Activated CD4-positive, CD25-positive, alpha-beta regulatory T cell treated with anti-CD3 and anti-CD28 coated beads, Interleukin-2, amount 50 U/mL, for 24 hours (primary cell): Measurements from ENCODE around the gene RBM10.

Experiments
- ATAC-seq, 2 donors: fragments of 150-1000 bp; cut with Tn5 transposase; one replicate each; pipeline ENCODE4 v1.10.0; 2021; ENCODE audit warnings: mild to moderate bottlenecking in 1 of 2, moderate library complexity in 1 of 2

The RBM10 gene

DNA sequence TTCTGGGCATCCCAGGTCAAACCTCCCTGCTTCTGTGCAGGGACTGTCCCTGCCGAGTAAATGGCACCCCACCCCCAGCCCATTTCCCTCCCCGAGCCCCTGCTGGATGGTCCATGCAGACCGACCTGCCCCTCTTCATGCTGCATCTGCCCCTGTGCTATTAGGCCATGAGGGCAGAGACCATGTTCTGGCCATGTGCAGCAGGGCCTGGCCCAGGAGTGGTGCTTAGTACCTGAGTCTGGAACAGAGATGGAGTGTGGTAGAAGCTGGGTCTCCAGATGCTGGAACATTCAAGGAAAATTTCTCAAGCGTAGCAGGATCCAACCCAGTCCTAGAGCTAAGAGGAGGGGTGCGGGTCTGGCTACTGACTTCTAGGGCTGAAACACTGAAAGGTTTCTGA lies 33.3 kb downstream of the RBM10 start:
- ATAC-seq: no peak

DNA sequence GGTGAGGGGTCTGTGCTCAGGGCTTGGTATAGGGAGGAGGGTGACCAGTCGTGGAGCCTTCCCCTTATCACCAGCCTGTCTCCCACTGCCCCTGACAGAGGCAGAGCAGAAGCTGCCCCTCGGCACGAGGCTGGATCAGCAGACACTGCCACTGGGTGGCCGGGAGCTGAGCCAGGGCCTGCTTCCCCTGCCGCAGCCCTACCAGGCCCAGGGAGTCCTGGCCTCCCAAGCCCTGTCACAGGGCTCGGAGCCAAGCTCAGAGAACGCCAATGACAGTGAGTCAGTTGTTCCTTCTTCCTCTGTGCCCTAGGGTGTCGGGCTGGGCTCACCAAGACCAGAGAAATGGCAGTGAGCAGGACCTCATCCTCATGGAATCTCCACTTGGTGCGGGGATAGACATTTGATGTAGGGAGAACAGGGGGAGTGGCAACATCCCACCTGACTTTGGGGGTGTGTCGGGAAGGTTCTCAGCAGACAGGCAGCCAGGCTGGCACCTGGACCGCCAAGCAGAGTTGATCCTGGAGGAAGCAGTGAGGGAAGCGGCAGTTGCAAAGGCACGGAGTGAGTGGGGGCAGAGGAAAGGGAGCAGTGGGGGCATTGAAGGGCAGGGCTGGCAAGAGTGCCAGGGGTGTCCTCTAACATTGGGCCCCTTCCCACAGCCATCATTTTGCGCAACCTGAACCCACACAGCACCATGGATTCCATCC lies 34.4 kb downstream of the RBM10 start:
- no peak for ATAC-seq

DNA sequence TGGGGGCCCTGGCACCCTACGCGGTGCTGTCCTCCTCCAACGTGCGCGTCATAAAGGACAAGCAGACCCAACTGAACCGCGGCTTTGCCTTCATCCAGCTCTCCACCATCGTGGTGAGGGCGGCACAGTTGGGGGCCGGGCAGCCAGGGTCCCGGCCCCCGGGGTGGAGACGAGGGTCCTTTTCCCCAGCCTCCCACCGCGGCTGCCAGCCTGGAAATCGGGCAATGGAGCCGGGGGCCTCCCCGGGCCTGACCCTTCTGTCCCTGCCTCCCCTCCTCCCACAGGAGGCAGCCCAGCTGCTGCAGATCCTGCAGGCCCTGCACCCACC lies 34.9 kb downstream of the RBM10 start:
- ATAC-seq: no peak

DNA sequence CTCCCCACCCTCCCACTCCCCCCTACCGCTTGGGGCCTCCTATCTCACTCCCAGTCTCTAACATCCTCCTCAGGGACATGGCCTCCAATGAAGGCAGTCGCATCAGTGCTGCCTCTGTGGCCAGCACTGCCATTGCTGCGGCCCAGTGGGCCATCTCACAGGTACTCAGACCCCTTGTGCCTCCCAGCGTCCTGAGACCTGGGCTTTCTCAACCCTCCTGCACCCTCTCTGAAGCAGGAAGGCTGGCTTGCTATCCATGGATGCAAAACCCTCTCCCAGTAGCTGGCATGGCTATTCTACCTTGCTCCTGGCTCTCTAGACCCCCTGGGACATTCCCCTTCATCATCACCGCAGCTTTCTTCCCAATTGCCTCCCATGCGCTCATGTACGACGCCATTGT lies 35.3 kb downstream of the RBM10 start:
- ATAC-seq: no peak

DNA sequence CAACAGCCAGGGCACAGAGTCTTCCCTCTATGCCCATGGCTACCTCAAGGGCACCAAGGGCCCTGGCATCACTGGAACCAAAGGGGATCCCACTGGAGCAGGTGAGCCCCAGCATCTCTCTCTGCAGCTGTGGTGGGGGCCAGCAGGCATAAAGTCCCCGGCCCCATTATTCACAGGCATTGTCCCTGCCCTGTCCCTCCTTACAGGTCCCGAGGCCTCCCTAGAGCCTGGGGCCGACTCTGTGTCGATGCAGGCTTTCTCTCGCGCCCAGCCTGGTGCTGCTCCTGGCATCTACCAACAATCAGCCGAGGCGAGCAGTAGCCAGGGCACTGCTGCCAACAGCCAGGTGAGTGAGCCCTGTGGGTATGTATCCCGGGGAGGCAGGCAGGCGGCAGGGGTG lies 36.3 kb downstream of the RBM10 start:
- ATAC-seq: no peak

DNA sequence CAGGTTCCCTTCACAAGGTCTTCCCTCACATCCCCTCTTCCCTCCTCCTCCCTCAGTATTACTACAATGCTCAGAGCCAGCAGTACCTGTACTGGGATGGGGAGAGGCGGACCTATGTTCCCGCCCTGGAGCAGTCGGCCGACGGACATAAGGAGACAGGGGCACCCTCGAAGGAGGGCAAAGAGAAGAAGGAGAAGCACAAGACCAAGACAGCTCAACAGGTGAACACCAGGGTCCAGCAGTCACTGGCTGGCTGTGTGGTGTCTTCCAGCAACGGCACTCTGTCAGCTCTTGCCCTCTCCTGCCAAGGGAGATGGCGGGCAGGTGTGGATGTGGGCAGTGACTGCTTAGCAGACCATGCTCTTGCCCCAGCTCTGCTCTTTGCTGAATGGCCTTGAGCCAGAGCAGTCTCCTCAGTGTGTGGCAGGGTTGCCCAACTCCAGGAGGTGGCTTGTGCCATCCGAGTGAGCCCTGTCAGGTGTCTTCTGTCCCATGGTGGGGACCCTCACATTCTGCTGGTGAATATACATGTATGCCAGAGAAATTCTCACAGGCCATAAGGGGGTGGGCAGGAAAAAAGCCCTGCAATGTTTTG lies 37.2 kb downstream of the RBM10 start:
- no peak for ATAC-seq

DNA sequence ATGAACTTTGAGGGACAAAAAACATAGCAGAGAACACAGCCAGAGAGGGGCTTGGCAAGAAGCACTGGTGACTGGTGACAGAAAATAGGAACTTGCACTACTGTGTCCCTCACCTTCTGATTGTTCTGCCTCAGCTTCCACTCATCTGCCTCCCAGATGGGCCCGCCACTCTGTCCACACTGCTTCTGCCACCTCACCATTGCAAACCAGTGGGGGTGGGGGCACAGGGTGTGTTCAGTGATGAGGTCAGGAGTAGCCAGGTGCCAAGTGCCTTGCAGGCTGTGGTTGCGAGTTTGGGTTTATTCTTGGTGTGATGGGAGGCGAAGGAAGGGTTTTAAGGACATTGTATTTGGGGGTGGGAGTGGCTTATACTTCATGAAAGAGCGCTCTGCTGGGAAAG lies 39.5 kb downstream of the RBM10 start:
- no peak for ATAC-seq

DNA sequence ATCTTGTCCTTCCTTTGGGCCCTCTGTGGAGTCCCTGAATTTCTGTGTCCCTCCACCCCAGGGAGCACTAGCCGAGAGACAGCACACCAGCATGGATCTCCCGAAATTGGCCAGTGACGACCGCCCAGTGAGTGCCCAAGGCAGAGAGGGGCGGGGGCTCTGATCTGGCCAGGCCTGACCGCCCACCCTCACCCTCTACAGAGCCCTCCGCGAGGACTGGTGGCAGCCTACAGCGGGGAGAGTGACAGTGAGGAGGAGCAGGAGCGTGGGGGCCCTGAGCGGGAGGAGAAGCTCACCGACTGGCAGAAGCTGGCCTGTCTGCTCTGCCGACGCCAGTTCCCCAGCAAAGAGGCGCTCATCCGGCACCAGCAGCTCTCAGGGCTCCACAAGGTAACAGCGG lies 40.2 kb downstream of the RBM10 start:
- ATAC-seq: no peak

DNA sequence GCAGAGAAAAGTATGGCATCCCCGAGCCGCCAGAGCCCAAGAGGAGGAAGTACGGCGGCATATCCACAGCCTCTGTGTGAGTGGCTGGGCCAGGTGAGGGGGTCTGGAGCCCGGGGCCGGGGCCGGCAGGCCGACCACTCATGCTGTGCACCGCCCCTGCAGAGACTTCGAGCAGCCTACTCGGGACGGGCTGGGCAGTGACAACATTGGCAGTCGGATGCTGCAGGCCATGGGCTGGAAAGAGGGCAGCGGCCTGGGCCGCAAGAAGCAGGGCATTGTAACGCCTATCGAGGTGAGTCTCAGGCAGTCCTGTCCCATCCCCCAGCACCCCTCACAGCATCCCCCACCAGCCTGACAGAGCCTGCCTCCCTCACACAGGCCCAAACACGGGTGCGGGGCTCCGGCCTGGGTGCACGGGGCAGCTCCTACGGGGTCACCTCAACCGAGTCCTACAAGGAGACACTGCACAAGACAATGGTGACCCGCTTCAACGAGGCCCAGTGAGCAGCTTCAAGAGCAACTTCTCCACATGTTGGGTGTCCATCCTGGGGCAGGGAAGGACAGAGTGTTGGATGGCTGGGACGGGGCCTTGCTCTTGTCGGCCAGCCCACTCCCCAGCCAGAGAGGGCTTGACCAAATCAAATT lies 41.2 kb downstream of the RBM10 start:
- ATAC-seq: no peak

DNA sequence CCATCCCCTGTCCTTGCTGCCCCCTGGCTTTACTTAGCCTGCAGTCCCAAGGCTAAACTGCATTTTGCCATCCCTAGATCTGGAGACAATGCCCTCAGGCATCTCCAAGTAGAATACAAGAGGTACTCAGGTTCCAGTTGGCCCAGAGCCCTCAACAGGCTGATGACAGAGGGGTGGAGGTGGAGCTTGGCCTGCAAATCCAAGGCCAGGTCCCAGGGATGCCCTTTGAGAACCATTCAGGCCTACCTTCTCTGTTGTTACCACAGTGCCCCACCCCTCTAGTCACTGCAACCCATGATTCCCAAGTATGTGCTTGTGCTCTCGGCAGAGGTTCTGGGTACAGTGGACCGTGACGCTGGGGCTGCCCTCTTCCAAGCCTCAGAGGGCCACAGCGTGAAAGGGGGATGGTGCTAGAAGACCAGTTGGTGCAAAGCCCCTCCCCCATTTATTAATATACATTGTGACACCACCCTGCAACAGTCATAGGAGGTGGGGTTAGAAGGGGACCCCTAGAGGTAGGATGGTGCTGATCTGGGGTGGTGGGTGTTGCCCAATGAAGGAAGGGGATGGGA lies 42.2 kb downstream of the RBM10 start:
- no peak for ATAC-seq

DNA sequence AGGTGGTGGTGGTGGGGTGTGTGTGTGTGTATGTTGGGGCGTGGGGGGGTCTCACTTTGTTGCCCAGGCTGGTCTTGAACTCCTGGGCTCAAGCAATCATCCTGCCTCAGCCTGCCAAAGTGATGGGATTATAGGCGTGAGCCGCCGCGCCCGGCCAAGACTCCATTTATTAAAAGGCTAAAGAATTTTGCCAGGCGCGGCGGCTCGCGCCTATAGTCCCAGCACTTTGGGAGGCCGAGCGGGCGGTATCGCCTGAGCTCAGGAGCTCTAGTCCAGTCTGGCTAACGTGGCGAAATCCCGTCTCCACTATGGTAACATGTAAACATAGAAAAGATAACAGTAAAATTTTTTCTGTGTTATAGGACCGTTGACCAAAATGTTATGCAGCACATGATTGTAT lies 44.9 kb downstream of the RBM10 start:
- no peak for ATAC-seq

DNA sequence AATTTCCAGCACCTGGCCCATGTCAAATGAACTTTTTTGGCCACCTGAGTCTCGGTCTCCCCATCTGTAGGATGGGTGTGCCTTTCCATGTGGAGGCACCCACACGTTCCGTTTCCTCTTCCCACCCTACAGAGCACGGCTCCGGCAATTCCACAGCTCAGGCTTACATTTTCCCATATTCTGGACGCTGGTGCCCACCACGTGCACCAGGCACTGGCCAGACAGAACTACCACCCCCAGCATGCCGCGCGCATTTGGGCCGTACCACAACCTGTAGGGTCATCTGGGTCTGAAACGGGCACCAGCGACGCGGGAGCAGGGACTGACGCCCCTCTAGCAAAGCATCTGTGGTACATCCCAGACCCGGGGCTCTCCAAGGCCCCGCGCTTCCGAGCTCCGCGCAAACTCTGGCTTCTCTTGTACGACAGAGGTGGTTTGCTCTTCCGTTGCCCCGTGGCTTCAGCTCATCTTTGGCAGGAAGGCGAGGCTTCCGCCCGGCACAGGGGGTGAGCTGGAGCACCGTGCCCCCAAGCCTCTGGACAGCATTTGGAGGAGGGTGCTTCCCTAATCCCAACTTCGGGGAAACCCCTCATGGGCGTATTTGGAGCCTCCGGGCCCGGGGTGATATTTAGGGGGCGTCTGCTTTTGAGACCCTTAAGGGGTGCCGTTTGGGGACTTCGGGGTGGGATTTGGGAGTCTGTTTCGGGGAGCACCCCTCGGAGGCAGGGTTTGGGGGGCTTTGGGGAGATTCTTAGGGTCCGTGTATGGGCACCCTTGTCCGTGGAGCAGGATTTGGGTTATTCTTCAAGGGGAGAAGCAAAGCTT lies 45.6 kb downstream of the RBM10 start:
- ATAC-seq: peak; percentile 83 to 85

DNA sequence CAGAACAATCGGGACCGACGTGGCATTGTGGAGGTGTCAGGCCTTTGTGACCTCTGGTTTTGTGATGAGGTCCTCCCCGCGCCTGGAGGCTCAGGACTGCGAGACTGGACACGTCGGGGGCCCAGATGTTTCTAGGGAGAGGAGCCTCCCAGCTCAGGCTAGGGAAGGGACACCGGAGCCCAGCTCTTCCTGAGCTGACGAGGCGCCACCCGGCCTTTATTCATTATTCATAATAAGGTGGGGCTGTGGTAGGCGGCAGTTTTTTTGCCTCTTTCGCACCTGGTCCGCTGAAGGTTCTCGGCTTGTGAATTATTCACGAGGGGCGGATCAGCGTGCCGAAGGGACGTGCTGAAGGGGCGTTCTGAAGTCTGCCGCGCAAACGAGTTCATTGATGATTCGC lies 46.3 kb downstream of the RBM10 start:
- ATAC-seq: peak; percentile 27 to 31

DNA sequence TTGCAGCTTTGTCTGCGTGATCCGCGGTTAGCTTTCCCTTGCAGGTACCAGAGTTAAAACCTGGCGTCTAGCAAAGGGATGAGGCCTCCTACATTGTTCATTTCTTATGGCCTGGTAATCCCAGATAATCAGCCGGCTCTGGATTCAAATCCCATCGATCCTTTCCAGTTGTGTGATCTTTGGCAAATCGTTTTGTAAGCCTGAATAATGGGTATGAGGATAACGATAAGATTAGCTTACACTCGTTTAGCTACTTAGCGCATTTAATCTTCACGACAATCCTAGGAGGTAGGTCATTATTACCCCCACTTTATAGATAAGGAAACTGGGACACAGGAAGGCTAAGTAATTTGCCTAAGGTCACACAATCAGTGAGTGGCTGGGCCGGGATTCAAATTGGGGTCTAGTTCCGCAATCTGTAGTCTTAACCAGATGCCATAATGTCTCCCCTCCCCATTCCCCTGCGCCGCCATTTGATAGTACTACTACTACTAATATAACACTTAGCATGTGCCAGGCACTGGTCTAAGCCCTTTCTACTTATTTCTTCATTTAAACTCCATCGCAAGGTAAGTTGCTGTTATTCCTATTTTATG lies 46.9 kb downstream of the RBM10 start:
- no peak for ATAC-seq

DNA sequence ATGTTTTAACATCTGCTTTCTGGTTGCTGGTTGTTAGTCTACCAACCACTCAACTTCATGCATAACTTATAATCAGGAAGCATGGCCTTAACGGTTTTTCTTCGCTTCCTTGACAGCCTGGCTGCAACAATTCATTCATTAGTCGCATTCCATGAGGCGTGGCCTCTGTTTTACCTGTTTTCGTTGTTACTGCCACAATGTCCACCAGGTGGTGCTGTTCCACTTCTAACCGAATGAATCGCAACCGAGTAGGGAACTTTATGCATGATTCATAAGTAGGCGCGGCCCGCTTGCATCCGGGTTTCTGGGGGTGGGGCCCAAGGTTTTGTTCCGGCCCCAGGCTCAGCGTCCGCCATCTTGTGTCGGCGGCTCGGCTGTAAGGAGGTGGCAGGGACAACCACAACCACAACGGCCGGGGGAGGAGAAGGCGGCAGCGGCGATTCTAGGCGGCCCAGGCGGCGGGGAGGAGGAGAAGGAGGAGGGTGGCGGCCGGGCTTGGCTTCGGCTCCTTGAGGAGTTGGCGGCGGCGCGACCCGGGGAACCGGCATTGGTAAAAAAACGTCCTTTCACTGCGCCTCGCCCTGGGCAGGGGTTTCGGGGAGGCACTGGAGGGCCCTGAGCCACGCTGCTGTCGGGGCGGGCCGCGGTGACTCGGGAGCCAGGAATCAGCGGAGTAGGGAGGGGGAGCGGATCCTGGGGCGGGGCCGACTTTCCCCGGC lies 48.6 kb downstream of the RBM10 start, which contains the start of gene UBA1:
UBA1 (plus strand) TSS at position 355 of the 719 bp plus-strand sequence. CDS start 4,974 bp downstream, outside the sequence.
- ATAC-seq: peak; percentile 69 to 71

DNA sequence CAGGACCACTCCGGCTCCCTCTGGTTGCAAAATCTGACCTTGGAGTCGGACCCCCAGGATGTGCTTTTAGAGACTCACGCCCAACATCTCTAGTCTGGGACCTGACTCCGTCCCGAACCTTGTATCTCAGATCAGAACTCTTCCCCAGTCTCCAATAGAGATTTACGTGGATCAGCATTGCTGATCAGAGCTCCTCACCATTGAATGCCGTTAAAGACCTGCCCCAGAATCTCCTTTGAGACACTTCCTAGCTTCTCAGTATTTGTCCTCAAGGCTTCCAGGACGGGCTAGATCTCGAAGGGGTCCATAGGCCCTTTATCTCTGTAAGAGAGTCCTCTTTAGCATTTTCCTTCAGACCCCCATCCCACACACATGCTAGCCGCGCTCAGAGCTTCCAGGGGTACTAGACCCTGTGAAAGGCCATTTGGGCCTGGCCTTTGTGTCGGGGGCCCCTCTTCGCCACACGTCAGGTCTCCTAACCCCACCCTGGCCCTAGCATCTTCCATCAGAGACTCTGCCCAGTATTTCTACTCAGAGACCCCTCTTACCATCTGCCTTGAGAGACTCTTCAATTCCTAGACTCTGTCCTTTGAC lies 49.3 kb downstream of the RBM10 start:
- no peak for ATAC-seq

DNA sequence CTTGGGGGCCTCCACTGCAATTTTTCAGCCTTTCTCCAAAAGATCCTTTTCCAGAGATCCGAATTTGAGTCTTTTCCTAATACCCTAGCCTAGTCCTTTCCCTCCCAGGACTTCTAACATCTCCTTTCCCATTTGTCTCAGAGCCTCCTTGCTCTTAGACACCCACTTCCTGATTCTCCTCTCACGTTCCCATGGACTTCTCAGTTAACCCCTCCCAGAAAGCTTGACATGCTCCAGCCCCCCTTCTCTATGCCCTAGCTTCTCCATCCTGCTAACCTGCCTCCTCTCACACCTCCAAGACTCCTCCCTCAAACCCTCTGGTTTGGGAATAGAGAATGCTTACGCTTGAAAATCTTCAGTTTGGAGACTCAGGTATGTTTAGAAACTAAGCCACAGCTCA lies 51.1 kb downstream of the RBM10 start:
- no peak for ATAC-seq

DNA sequence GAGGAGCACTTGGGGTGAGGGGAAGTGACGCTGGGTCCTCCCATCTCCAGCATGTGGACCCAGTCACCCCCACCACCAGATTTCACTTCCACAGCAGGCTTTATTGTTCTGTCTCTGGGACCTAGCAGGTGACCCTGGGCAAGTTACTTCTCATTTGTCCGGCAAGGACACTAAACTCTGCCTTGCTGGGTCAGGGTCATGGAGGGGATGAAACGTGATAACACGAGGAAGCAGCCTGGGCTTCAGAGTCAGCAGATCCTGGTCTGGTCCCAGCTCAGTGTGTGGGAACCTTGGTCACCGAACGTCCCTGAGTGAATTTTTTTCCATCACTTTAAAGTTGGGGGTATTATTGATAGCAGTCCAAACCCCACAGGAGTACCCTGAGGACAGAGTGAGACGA lies 52.5 kb downstream of the RBM10 start:
- ATAC-seq: no peak

DNA sequence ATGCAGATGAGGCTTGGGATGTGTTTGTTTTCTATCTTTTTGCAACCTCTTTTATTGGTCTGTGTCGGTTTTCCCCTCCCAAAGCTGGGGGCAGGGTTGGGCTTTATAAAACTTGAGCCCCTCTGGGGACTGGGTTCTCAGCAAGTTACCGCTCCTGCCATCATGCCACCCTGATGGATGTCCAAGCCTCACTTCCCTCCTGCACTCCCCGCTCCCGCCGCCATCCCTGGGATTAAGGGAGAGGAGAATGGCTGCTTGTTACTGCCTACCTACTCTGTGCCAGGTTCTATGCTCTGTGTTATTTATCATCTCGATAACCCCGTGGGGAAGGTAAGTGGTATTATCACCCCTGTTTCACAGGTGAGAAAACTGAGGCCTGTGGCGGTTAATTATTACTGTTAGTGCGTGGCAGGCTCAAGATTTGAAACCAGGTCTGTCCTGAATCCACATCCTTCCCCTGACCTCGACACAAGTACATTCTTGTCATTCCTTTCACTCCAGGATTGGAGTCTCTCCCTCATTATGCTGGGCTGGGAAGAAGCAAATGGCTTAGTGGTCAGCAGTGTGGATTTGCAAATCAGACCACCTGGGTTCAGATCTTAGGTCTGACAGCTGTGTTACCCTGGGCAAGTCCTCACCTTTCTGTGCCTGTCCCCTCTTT lies 53.1 kb downstream of the RBM10 start:
- ATAC-seq: no peak

DNA sequence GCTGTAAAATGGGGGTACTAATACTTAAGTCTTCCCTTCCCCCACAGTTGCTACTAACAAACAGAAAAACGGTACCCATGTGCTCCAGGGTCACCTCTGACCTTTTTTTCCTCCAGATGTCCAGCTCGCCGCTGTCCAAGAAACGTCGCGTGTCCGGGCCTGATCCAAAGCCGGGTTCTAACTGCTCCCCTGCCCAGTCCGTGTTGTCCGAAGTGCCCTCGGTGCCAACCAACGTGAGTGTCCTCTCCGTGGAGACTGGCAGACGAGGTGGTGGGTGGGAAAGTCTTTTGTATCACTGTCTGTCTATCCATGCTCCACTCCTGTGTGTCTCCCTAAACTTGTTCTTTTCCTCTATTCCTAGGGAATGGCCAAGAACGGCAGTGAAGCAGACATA lies 53.7 kb downstream of the RBM10 start:
- no peak for ATAC-seq

DNA sequence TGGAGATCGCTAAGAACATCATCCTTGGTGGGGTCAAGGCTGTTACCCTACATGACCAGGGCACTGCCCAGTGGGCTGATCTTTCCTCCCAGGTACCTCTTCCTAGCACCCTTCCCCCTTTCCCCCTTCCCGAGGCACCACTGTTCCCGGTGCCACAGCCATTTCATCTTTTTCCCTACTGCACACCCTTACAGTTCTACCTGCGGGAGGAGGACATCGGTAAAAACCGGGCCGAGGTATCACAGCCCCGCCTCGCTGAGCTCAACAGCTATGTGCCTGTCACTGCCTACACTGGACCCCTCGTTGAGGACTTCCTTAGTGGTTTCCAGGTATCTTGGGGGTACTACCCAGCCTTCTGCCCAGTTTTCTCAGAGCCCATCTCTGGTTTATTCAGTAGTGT lies 54.3 kb downstream of the RBM10 start:
- ATAC-seq: no peak
